HG03108 (cell line): ENCODE results near the gene DTD2.
A peak's percentile ranks its signal among the peaks of the same experiment; 100 is the strongest.
"Not testable (repeated sequence)": the region's sequence is repeated elsewhere in the genome, so short reads cannot be mapped to it uniquely, and the experiment has no call there.

Experiments
- ATAC-seq: cut with Tn5 transposase; IDR thresholded peaks from one replicate; pipeline ENCODE4 v1.9.1; 2021; ENCODE audit warnings: moderate library complexity; ENCODE audit not compliant: unreplicated experiment

Gene DTD2

GRCh38 chr14:31442284-31442683 lies 15.0 kb downstream of the DTD2 start:
- no peak for ATAC-seq

- no peak for ATAC-seq
Observed at GRCh38 chr14:31441273-31442111, 15.8 kb downstream of the DTD2 start.

GRCh38 chr14:31440280-31440679 lies 17.0 kb downstream of the DTD2 start:
- no peak for ATAC-seq

GRCh38 chr14:31439561-31439960 lies 17.7 kb downstream of the DTD2 start:
- no peak for ATAC-seq

GRCh38 chr14:31437045-31437691 lies 20.1 kb downstream of the DTD2 start:
- ATAC-seq = not testable (repeated sequence)

GRCh38 chr14:31435276-31435675 lies 22.0 kb downstream of the DTD2 start:
- no peak for ATAC-seq

GRCh38 chr14:31430634-31431264 lies 26.6 kb downstream of the DTD2 start:
- no peak for ATAC-seq

GRCh38 chr14:31429791-31430190 lies 27.5 kb downstream of the DTD2 start:
- no peak for ATAC-seq

GRCh38 chr14:31428011-31428410 lies 29.3 kb downstream of the DTD2 start:
- ATAC-seq = no peak

GRCh38 chr14:31426663-31427062 lies 30.6 kb downstream of the DTD2 start:
- ATAC-seq = no peak

- ATAC-seq = no peak
Observed at GRCh38 chr14:31425905-31426304, 31.4 kb downstream of the DTD2 start.

GRCh38 chr14:31421200-31421599 lies 36.1 kb downstream of the DTD2 start:
- ATAC-seq = no peak

GRCh38 chr14:31420319-31421111 lies 36.8 kb downstream of the DTD2 start, which contains the start of gene HEATR5A:
TSS of gene HEATR5A (minus strand) at chr14:31420550. CDS start at chr14:31402975, 17,575 bp downstream.
- peak; percentile 96 for ATAC-seq

GRCh38 chr14:31419967-31420318 lies 37.4 kb downstream of the DTD2 start:
- peak; percentile 23 for ATAC-seq

- no peak for ATAC-seq
Observed at GRCh38 chr14:31419179-31419966, 37.9 kb downstream of the DTD2 start.

- no peak for ATAC-seq
Observed at GRCh38 chr14:31418440-31418839, 38.9 kb downstream of the DTD2 start.

GRCh38 chr14:31414190-31414833 lies 43.0 kb downstream of the DTD2 start:
- ATAC-seq = no peak

- no peak for ATAC-seq
Observed at GRCh38 chr14:31411218-31411727, 46.0 kb downstream of the DTD2 start.

GRCh38 chr14:31410048-31410650 lies 47.2 kb downstream of the DTD2 start:
- no peak for ATAC-seq
